OCI-LY1 (cell line): Measurements from ENCODE around the gene FHOD3.

Experiments
- CTCF ChIP-seq: fragments of 200-600 bp; sonication (generic), shearing (Covaris generic); IDR thresholded peaks from 2 replicates; pipeline ENCODE4 v1.5.1; 2017; ENCODE audit warnings: mild to moderate bottlenecking, antibody characterized with exemption, low read length, moderate library complexity, mixed read lengths
- EZH2 ChIP-seq: fragments of 200-600 bp; sonication (generic), shearing (Covaris generic); IDR thresholded peaks from 2 replicates; pipeline ENCODE4 v1.8.0; 2017; ENCODE audit warnings: borderline replicate concordance, mixed run types, mild to moderate bottlenecking, antibody characterized with exemption, low read length, moderate library complexity, mixed read lengths

- no peak for TF ChIP-seq CTCF
- no peak for TF ChIP-seq EZH2
Observed at GRCh38 chr18:36279001-36279400, 18.5 kb upstream of the FHOD3 start.
